ENCODE results near the gene SGSM2. TPM values are rescaled to one million over a fixed set of nuclear protein-coding genes. Genes with fewer than 3 reads are reported as not detected.
A peak's percentile ranks its signal among the peaks of the same experiment; 100 is the strongest.

SGSM2 gene
- total RNA-seq, 4 donors from 2014 or later, result 48.2 to 117 (median 90.4) TPM

- peak; percentile 96 to 97 for DNase-seq (ENCODE audit: low spot score in 2 of 2)
- peak within 1 kb of the TSS; percentile 91 for H3K4me3 ChIP-seq
- peaks cover 73% of the 10 kb centered on the region for H3K4me1 ChIP-seq
- TF ChIP-seq CTCF (IDR thresholded peaks at IDR 0.05) (no peak), POLR2A (IDR thresholded peaks at IDR 0.05) (peak in 1 of 2 donors; percentile 16), POLR2AphosphoS5 (IDR thresholded peaks at IDR 0.05) (peak in 1 of 3 donors; percentile 52), EP300 (IDR thresholded peaks at IDR 0.05) (no peak)
- H3K36me3 ChIP-seq, result no peaks in the 10 kb centered on the region
- no peaks in the 10 kb centered on the region for H3K9me3 ChIP-seq
- H3K27me3 ChIP-seq, result no peaks in the 10 kb centered on the region
- WGBS, result under 1% methylated on average over 46 of the region's 51 CpGs
- H3K27ac ChIP-seq, result peak within 1 kb of the TSS; percentile 99
Measured at GRCh38 chr17:2400877-2401425, 63.6 kb downstream of the SGSM2 start, which contains the start of gene MNT. Gene MNT, minus strand, starts transcription at chr17:2401060. Its CDS starts 348 bp downstream, at chr17:2400712.

- H3K4me3 ChIP-seq, result peak overlapping the region; percentile 91
- TF ChIP-seq POLR2A (IDR thresholded peaks at IDR 0.05) (no peak), EP300 (IDR thresholded peaks at IDR 0.05) (no peak), CTCF (IDR thresholded peaks at IDR 0.05) (no peak), POLR2AphosphoS5 (IDR thresholded peaks at IDR 0.05) (peak; percentile 68 to 94 (median 81))
- peak; percentile 100 for DNase-seq (ENCODE audit: low spot score in 2 of 2)
- WGBS, result under 1% methylated on average over 38 of the region's 72 CpGs
- no peaks in the 10 kb centered on the region for H3K27me3 ChIP-seq
- H3K9me3 ChIP-seq, result no peaks in the 10 kb centered on the region
- H3K27ac ChIP-seq, result peak overlapping the region; percentile 99
- H3K36me3 ChIP-seq, result no peaks in the 10 kb centered on the region
- H3K4me1 ChIP-seq, result peaks cover 73% of the 10 kb centered on the region
Measured at GRCh38 chr17:2401426-2402221, 64.3 kb downstream of the SGSM2 start.

GRCh38 chr17:2402544-2402943, 65.2 kb downstream of the SGSM2 start:
- Histone ChIP-seq H3K27ac (peak overlapping the region; percentile 99), H3K9me3 (no peaks in the 10 kb centered on the region), H3K36me3 (no peaks in the 10 kb centered on the region), H3K27me3 (no peaks in the 10 kb centered on the region), H3K4me3 (peak overlapping the region; percentile 91), H3K4me1 (peaks cover 73% of the 10 kb centered on the region)
- WGBS, result 17% methylated on average over 12 of the region's 15 CpGs
- peak in 1 of 2 donors; percentile 67 for DNase-seq (ENCODE audit: low spot score in 2 of 2)
- TF ChIP-seq POLR2AphosphoS5 (IDR thresholded peaks at IDR 0.05) (no peak), CTCF (IDR thresholded peaks at IDR 0.05) (no peak), POLR2A (IDR thresholded peaks at IDR 0.05) (no peak), EP300 (IDR thresholded peaks at IDR 0.05) (no peak)

GRCh38 chr17:2403044-2403443, 65.7 kb downstream of the SGSM2 start:
- no peak overlapping the region for H3K4me3 ChIP-seq
- H3K27ac ChIP-seq, result peak overlapping the region; percentile 99

More at GRCh38 chr17:2403044-2403443, 65.7 kb downstream of the SGSM2 start:
- peak in 1 of 2 donors; percentile 57 for DNase-seq (ENCODE audit: low spot score in 2 of 2)
- Histone ChIP-seq H3K27me3 (no peaks in the 10 kb centered on the region), H3K4me1 (peaks cover 73% of the 10 kb centered on the region), H3K36me3 (no peaks in the 10 kb centered on the region), H3K9me3 (no peaks in the 10 kb centered on the region)
- TF ChIP-seq POLR2AphosphoS5 (IDR thresholded peaks at IDR 0.05), result no peak
- no peak for TF ChIP-seq POLR2A (IDR thresholded peaks at IDR 0.05)
- no peak for TF ChIP-seq EP300 (IDR thresholded peaks at IDR 0.05)
- TF ChIP-seq CTCF (IDR thresholded peaks at IDR 0.05), result no peak
- WGBS, result 92% methylated on average over 4 of the region's 4 CpGs

Data from suprapubic skin (tissue), 4 donors.